ENCODE measurements around the gene PRR5.
"Not testable (repeated sequence)": the region's sequence is repeated elsewhere in the genome, so short reads cannot be mapped to it uniquely, and the experiment has no call there.

DNA sequence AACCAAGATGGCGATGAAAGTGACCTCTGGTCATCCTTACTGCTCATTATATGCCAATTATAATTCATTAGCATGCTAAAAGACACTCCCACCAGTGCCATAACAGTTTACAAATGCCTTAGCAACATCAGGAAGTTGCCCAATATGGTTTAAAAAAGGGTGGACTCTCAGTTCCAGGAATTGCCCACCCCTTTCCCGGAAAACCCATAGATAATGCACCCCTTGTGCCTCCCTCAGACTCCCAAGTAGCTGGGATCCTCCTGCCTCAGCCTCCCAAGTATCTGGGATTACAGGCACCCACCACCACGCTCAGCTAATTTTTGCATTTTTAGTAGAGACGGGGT is 45.8 kb downstream of the PRR5 start:
- not testable (repeated sequence) for TF ChIP-seq POLR2AphosphoS5, POLR2A (IDR thresholded peaks at IDR 0.05)
- TF ChIP-seq, protein P1, sequence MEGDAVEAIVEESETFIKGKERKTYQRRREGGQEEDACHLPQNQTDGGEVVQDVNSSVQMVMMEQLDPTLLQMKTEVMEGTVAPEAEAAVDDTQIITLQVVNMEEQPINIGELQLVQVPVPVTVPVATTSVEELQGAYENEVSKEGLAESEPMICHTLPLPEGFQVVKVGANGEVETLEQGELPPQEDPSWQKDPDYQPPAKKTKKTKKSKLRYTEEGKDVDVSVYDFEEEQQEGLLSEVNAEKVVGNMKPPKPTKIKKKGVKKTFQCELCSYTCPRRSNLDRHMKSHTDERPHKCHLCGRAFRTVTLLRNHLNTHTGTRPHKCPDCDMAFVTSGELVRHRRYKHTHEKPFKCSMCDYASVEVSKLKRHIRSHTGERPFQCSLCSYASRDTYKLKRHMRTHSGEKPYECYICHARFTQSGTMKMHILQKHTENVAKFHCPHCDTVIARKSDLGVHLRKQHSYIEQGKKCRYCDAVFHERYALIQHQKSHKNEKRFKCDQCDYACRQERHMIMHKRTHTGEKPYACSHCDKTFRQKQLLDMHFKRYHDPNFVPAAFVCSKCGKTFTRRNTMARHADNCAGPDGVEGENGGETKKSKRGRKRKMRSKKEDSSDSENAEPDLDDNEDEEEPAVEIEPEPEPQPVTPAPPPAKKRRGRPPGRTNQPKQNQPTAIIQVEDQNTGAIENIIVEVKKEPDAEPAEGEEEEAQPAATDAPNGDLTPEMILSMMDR (IDR thresholded peaks at IDR 0.05 in 8 of 11, conservative IDR thresholded peaks at IDR 0.05 in 3 of 11) = not testable (repeated sequence)
